Hematopoietic multipotent progenitor cell treated with erythropoietin and hydrocortisone succinate and interleukin-3 and kit ligand, for 4 days (in vitro differentiated cells): ENCODE data around the gene SLC3A2.

Experiments
- DNase-seq: peaks from one replicate; pipeline ENCODE4 v3.0.0-alpha.2; 2015

Gene SLC3A2

DNA sequence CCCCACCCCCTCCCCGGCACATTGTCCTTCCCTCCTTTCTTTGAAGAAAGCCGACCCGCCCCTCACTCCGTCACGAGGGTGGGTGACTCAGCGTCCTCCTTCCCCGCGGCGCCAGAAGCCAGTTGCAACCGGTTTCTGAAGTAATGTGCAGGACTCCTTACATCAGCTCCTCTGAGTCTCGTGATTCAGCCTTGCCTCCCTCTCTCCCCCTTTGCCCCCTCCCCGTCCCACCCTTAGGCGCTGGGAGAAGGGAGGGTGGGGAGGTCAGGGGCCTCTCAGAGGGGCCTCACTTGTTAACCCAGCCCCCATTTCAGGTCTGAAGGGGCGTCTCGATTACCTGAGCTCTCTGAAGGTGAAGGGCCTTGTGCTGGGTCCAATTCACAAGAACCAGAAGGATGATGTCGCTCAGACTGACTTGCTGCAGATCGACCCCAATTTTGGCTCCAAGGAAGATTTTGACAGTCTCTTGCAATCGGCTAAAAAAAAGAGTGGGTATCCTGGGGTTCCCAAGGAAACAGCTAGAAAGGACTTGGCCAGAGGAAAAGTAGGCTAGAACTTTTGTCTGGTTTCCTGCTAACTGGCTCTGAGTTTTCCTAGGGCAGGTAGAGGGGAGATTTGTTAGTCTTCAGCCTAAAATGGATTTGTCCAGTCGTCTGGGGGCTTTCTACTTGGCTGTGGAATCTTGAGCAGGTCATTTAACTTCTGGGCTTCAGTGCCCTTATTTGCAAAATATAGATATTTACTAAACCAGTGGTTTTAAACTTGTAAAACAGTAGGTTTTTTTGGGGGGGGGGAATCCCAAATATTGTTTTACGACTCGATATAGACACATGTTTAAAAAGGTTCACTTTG, 1.1 kb downstream of the SLC3A2 start:
- peak; percentile 99 for DNase-seq

DNA sequence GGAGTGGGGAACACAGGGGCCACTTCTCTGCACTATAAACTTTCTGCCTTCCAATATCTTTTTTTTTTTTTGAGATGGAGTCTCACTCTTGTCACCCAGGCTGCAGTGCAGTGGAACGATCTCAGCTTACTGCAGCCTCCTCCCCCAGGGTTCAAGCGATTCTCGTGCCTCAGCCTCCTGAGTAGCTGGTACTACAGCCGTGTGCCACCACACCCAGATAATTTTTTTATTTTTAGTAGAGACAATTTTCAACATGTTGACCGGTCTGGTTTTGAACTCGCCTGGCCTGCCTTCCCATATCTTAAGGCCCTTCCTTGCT, 1.7 kb downstream of the SLC3A2 start:
- DNase-seq, result peak; percentile 50

DNA sequence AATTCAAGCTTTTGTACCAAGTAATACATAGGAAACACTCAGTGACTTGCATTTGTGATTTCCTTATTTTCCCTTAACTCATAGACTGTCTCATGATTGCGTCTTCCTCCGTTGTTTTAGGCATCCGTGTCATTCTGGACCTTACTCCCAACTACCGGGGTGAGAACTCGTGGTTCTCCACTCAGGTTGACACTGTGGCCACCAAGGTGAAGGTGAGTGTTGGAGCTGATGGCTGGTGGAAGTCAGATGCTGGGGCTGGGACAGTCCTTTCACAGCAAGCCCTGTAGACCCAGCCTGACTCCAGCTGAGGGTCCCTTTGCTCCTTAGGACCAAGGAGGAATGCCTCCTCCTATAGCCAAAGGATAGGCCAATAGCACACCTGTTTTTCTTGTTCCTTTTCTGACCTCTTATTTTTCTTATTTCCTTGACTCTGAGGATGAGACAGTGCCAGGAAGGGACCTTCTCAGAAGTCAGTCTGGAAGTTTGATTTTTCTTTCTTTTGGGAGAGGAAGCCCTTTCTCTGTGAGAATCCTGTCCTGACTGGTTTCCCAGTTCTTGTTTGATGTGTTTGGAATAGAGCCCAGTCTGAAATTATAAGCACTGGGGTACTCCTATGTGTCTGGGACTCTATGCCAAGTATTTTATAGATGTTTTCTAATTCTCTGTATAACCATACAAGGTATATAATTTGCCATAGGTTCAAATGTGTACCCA, 2.2 kb downstream of the SLC3A2 start:
- DNase-seq, result no peak

DNA sequence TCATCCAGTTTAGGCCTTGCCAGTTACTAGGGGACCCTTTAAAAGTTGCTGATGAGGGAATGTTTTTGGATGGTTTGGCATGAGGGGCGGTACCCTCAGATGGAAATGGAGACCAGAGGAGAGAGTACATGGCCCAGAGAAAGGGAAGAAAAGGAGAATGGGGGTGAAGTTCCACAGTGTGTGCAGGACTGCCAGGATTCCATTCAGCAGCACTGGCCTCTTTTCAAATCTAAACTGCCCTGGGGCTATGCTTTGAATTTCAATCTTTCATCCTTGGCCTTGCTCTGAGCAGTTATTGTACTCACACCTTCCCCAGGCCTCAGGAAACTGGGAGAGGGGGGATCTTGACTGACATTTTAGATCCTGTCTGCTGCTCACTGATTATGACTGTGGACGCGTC, 3.0 kb downstream of the SLC3A2 start:
- no peak for DNase-seq

DNA sequence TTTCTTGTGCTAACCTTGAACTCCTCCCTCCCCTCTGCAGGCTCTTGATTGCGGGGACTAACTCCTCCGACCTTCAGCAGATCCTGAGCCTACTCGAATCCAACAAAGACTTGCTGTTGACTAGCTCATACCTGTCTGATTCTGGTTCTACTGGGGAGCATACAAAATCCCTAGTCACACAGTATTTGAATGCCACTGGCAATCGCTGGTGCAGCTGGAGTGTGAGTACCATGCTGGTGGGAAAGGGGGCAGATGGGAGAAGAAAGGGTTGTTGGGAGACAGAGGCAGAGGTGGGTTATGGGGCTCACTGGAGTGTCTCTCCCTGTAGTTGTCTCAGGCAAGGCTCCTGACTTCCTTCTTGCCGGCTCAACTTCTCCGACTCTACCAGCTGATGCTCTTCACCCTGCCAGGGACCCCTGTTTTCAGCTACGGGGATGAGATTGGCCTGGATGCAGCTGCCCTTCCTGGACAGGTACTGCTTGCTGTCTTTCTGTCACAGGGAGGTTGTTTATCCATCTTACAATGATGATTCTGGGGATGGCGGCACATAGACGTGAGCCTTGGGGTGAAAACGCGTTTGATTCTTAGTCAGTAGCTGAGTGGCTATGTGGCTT, 4.5 kb downstream of the SLC3A2 start:
- DNase-seq, result no peak

DNA sequence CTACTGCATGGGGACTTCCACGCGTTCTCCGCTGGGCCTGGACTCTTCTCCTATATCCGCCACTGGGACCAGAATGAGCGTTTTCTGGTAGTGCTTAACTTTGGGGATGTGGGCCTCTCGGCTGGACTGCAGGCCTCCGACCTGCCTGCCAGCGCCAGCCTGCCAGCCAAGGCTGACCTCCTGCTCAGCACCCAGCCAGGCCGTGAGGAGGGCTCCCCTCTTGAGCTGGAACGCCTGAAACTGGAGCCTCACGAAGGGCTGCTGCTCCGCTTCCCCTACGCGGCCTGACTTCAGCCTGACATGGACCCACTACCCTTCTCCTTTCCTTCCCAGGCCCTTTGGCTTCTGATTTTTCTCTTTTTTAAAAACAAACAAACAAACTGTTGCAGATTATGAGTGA, 7.7 kb downstream of the SLC3A2 start:
- DNase-seq, result no peak

DNA sequence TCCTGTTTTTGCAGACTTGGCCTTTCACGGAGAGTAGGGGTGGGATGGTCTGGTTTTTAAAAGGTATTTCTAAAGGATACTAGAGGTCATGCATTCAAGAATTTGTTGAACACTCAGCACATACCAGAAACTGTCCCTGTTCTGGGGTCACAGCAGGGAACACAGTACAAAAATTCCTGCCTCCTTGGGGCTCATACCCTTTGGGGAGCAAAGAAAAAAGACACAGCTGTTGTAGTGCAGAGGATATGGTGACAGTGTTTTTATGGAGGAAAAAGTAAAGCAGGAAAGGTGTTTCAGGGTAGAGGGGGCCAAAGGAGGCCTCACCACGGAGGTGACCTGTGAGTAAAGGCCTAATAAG, 8.4 kb downstream of the SLC3A2 start:
- DNase-seq, result no peak

DNA sequence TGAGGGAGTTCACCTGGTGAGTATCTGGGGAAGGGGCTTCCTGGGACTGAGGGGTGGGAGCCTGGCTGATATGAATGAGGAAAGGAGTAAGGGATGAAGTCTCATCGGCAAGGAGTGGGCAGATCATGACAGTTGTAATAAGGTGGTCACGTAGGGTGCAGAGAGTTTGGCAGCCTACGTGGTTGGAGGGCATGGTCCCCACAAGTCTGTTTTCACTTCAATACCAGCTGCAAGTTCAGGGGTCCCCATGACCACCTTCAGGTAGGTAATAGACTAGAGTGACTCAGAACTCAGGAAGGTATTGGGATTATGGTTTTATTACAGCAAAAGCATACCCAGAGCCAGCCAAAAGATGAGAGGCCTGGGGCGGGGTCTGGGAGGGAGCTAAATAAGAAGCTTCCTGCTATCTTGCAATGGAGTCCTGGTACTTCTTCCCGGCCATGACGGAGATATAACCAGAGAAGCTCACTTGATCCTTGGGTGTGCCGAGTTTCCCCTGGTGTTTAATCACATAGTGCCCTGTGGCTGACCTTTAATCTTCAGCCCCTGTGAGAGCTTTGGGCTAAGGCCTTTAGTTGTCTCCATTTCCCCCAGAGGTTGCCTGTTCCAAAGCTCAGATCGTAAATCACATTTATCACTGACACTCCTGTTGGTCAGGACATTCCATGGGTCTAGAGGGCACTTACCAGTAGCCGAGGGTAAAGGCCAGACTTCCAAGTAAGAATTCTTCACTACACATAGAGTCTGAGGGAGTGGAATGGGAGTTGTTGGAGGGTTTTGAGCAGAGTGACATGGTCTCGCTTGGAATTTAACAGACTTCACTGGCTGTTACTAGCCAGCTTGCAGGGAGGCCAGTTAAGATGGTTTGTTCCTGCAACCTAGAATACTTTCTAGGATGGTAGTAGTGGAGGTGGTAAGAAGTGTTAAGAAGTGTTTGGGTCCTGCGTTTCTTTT, 9.1 kb downstream of the SLC3A2 start:
- DNase-seq, result peak; percentile 45

DNA sequence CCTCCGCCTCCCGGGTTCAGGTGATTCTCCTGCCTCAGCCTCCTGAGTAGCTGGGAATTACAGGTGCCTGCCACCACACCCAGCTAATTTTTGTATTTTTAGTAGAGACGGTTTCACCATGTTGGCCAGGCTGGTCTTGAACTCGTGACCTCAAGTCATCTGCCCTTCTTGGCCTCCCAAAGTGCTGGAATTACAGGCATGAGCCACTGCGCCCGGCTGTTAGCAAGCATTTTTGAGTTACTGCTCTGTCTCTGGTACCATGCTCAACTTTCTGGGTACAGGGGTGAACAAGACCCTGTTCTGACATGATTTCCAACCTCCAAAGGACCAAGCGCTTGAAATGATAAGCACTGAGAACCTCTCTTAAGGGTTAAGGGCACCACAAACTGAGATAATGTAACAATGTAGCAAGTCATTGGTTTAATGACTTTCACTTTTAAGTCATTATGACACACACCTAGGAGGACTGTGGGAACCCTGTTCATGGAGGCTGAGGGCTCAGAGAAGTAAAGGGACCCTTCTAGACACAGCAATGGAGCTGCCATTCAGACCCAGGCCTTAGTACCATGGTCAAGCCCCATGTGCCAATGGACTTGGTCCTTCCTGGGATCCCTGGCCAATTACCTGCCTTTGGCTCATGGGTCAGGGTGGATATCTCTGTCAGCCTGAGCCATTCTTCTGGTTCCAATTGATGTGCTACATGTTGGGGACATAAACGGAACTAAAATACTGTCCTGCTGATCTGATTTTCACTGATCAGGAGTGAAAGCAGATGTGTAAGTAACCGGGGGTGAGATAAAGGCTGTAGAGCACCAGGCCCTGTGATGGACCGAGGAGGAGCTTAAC, 11.6 kb downstream of the SLC3A2 start:
- DNase-seq, result peak; percentile 49

DNA sequence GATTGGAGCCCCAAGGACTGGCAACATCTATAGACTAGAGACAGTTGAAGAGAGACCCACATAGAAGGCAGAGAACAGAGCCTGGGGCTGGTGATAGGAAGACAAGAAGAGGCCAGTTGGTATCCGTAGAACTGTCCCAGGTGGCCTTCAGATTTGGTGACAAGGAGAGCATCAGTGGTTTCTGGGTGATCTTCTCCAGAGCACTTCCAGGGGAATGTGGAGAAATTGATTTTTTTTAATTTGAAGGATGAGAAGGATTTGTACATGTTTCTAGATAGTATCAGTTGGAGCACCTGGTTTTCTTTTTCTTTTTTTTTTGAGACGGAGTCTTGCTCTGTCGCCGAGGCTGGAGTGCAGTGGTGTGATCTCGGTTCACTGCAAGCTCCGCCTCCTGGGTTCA, 14.8 kb downstream of the SLC3A2 start:
- DNase-seq, result no peak

DNA sequence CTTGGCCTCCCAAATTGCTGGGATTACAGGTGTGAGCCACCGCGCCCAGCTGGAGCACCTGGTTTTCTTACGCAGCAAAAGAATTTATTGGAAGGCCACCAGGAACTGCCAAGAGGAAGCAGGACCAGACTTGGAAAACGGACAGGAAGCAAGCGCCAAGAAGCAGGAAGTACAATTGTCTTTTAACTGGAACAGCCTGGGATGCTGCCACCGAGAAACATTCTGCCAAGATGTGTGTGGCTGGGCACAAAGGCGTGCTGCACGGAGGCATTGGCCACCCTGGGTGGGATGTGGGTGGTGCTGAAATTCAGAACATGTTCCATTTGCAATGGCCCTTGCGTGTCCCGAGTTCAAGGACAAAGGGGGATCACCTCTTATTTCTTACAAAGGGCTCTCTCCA, 15.4 kb downstream of the SLC3A2 start:
- DNase-seq, result no peak

DNA sequence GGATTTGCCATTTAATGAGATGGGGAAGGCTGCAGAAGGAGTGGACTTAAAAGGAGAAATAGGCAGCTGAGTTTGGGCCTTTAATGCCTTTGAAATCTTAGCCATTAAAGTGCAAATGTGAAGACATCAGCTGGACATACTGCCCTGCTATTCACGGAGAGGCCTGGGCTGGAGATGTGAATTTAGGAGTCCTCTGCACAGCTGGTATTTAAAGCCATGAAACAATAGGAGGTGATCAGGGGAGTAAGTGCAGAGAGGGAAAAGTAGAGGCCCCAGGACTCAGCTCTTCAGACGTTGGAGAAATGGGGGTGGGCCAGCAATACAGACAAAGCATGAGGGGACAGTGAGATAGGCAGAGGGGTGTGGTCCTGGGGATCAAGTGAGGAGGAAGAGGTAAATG, 16.6 kb downstream of the SLC3A2 start:
- no peak for DNase-seq

DNA sequence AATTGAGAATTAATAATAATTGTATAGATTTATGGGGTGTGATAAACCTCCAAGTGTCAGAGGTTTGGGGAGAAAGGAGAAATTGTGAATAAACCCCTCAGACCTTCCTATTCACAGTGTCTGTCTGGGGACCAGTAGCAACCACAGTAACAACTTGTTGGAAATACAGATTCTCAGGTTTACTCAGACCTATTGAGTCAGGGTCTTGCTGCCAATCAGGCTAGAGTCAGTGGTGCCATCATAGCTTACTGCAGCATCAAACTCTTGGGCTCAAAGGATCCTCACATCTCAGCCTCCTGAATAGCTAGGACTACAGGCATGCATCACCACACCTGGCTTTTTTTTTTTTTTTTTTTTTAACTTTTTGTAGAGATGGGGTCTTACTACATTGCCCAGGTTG, 17.3 kb downstream of the SLC3A2 start:
- DNase-seq, result no peak

DNA sequence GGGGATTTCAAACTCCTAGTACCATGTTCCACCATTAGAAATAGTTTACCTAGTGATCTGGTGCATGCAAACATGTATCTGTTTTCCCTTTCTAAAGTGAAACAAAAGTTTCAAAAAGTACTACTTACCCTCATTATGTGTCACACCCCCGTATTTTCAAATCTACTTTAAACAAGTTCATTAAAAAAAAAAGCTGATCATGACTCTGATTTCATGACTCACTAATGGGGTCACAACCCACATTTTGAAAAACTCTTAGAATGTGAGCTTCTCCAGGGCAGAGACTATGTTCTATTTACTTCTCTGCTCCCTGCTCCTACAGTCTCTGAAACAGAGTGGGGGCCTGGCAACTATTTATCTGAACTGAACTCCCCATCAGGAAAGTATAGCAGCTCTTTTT, 22.2 kb downstream of the SLC3A2 start:
- DNase-seq, result no peak

DNA sequence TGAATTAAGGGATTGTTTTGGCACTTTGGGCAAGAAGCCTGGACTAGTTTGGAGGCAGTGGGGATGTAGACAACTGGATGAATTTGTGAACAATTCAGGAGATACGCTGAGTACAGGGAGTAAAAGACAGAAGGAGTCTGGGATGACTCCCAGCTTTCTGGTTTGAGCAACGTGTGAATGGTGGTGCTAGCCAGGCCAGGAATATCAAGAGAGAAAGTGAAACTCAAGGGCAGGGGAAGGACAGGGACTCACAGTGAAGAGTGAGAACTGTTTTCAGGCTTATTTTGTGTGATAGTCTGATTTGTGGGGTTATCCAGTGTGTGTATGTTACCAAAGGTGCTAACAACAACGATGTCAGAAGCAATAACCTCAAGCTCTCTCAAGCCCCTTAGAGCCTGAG, 24.6 kb downstream of the SLC3A2 start:
- DNase-seq, result no peak

DNA sequence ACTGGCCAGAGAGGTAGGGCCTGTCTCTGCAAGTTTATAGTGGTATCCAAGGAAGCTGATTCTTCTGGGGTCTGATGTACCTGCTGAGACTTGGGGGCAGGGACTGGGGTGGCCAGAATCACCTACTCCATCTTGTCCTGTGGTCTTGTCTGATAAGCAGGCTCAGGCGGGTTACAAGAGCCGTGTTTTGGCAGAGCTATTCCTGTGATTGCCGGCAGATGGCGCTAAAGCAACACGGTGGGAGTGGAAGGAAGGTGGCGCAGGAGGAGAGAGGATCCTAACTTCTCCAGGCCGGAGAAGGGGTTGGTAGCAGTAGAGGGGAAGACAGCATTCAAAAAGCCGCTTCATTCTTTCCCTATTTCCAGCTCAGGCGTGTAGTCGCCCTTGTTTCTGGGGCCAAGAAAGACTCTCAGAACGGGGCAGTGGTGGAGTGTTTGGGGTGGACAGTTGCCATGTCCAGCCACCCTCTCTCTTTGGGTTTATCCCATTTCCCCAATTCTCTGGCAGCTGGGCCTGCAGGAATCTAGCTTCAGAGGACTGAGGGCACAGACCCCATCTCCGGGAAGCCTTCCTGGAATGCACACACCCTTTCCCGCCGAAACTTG, 25.3 kb downstream of the SLC3A2 start:
- DNase-seq, result peak; percentile 90

DNA sequence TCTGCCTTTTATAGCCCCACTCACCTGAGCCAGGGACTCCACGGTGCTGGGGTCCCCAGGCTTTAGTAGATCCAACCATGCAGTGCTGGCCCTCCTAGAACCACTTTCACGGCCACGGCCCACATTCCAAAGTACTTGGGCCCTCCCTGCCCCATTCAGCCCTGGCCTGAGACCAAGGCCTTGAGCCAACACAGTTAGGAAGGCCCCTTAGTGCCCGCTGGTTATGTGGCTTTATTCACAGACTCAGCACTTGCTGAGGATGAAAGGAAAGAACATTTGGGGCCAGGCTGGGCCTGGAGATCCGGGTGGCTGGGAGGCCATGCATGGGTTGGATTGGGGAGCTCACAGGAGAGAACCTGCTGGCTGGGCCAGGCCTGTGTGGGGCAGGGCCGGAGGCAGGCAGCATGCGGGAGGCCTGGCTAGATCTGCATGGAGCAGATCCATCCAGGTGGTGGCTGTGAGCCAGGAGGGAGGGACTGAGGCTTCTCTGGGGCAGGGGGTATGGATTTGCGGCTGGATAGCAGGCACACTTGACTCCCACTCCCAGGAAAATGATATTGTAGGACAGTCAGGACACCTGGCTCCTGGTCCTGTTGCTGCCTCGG, 27.9 kb downstream of the SLC3A2 start:
- DNase-seq, result no peak

DNA sequence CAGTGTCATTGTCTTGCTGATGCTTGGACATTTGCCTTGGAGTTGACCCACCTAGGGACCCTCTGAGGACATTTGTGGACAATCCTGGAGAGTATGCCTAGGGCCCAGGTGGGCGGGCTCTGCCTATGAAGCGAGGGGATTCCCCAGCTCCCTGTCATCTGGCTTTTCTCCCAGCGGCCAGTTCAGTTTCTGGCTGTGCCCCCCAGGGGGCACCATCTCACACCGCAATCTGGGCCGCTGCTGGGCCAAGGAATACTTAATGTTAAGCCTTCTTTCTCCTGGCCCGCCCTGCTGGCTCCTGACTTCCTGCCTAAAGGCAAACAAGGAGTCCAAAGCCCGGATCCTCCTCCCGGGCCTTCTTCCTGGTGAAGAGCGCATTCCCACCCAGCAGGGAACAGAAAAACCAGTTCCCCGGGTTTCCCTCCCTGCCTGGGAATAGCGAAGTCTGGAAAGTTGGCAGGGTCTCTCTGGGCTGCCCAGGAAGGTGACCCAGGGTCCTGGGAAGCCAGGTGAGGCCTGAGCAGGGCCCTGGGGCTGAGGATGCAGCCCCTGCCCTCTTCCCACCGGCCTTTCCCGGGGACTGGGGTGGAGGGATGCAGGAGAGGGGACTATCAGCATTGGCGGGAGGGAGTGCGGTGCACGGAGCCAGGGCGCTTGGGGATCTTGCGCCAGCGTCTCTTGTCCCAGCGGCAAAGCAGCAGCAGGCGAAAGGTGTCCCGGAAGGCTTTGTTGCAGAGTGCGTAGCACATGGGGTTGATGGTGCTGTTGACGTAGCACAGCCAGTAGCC, 28.6 kb downstream of the SLC3A2 start:
- peak; percentile 65 for DNase-seq

DNA sequence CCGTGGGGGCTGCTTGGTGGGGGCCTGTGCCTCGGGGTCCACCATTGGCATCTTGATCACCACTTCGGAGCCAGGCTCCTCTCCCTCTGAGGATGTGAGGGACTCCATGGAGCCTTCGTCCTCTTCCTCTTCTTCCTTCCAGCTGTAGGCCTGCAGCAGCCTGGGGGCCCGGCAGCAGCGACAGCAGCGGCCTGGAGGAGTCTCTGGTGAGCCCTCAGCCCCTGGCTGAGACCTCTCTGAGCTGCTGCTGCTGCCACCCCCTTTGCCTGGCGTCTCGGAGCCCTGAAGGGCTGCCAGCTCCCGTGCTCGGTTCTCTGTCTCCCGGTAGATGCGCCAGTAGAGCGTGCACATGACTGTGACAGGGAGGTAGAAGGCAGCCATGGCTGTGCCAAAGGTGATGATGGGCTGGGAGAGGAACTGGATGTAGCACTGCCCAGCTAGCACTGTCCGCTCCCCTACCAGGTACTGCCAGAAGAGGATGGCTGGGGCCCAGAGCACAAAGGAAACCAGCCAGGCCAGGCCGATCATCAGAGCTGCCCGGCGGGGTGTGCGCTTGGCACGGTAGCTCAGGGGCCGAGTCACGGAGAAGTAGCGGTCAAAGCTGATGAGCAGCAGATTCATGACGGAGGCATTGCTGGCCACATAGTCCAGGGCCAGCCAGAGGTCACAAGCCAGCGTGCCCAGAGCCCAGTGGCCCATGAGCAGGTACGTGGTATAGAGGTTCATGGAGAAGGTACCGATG, 29.6 kb downstream of the SLC3A2 start:
- no peak for DNase-seq
